Activated CD4-positive, alpha-beta T cell treated with anti-CD3 and anti-CD28 coated beads, Interleukin-2, amount 10 ng/mL, durations not matched to agents 7 days and 5 days (primary cell): ENCODE measurements around the gene RAB34. TPM values are rescaled to one million over a fixed set of nuclear protein-coding genes. Genes with fewer than 3 reads are reported as not detected.
A peak's percentile ranks its signal among the peaks of the same experiment; 100 is the strongest.

Source experiments
- CTCF ChIA-PET: fragments of 350-600 bp; sonication (Branson Sonifier 250); formaldehyde crosslinking; loops from one replicate; lab custom pipeline; 2021; ENCODE audit warnings: antibody characterized with exemption; lab: Charles Lee
- POLR2A ChIA-PET: fragments of 350-600 bp; sonication (Branson Sonifier 250); formaldehyde crosslinking; loops from one replicate; lab custom pipeline; 2021; ENCODE audit warnings: antibody characterized with exemption; lab: Charles Lee
- DNase-seq: peaks from one replicate; pipeline ENCODE4 v3.0.0-alpha.2; 2020
- H3K27ac Mint-ChIP-seq: one replicate; pipeline ENCODE4 v1.8.0; 2021; ENCODE audit warnings: mild to moderate bottlenecking, moderate library complexity, mixed read lengths
- H3K27me3 Mint-ChIP-seq: one replicate; pipeline ENCODE4 v1.8.0; 2021; ENCODE audit warnings: mixed read lengths
- H3K36me3 Mint-ChIP-seq: one replicate; pipeline ENCODE4 v1.8.0; 2021; ENCODE audit warnings: low read depth, mixed read lengths
- H3K4me1 Mint-ChIP-seq: one replicate; pipeline ENCODE4 v1.8.0; 2021; ENCODE audit warnings: mixed read lengths
- H3K4me3 Mint-ChIP-seq: one replicate; pipeline ENCODE4 v1.8.0; 2021; ENCODE audit warnings: mild to moderate bottlenecking, moderate library complexity, mixed read lengths
- H3K9me3 Mint-ChIP-seq: one replicate; pipeline ENCODE4 v1.8.0; 2021; ENCODE audit warnings: mixed read lengths
- total RNA-seq, 2 experiments: library from RNA; stranded (reverse); gene quantifications; one replicate each; pipeline ENCODE4 v1.2.3, GENCODE V29; 2021

RAB34 gene, protein sequence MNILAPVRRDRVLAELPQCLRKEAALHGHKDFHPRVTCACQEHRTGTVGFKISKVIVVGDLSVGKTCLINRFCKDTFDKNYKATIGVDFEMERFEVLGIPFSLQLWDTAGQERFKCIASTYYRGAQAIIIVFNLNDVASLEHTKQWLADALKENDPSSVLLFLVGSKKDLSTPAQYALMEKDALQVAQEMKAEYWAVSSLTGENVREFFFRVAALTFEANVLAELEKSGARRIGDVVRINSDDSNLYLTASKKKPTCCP
- total RNA-seq = 10 to 100 TPM; 11.0 to 11.8 TPM

GRCh38 chr17:28717578-28718332 lies at the start of gene RAB34:
Gene RAB34 (minus strand): TSS chr17:28717868. CDS start chr17:28717266, 602 bp downstream.
- peaks cover 13% of the 10 kb centered on the region for H3K27me3 Mint-ChIP-seq
- H3K4me1 Mint-ChIP-seq = peaks cover 38% of the 10 kb centered on the region
- H3K27ac Mint-ChIP-seq = peak within 1 kb of the TSS; percentile 82
- no peak for DNase-seq
- peak within 1 kb of the TSS; percentile 70 for H3K4me3 Mint-ChIP-seq
- POLR2A ChIA-PET = no interaction called here
- peaks cover 28% of the 10 kb centered on the region for H3K36me3 Mint-ChIP-seq
- CTCF ChIA-PET = interaction anchor here (2.5 to 7.7 kb wide), 2 partner anchors 10 to 32 kb away, joined by 13 to 69 read pairs; partner anchors contain the start of genes NEK8 and TLCD1
- no peaks in the 10 kb centered on the region for H3K9me3 Mint-ChIP-seq

GRCh38 chr17:28765038-28765437 lies 47.4 kb upstream of the RAB34 start:
- Mint-ChIP-seq H3K36me3 (peaks cover 10% of the 10 kb centered on the region), H3K4me1 (peaks cover 8% of the 10 kb centered on the region), H3K27ac (no peak overlapping the region), H3K9me3 (no peaks in the 10 kb centered on the region), H3K4me3 (no peak overlapping the region), H3K27me3 (no peaks in the 10 kb centered on the region)
- POLR2A ChIA-PET = no interaction called here
- CTCF ChIA-PET = interaction anchor here (0.6 to 7.8 kb wide), 11 partner anchors 9 to 229 kb away, joined by 3 to 67 read pairs (median 5); partner anchors contain the start of gene TLCD1
- no peak for DNase-seq

GRCh38 chr17:28763804-28764266 lies 46.2 kb upstream of the RAB34 start:
- Mint-ChIP-seq H3K9me3 (no peaks in the 10 kb centered on the region), H3K27me3 (no peaks in the 10 kb centered on the region), H3K27ac (no peak overlapping the region), H3K4me1 (peaks cover 8% of the 10 kb centered on the region), H3K36me3 (peaks cover 14% of the 10 kb centered on the region), H3K4me3 (no peak overlapping the region)
- ChIA-PET CTCF (interaction anchor here (0.8 to 7.8 kb wide), 25 partner anchors 9 to 230 kb away, joined by 3 to 67 read pairs (median 5); partner anchors contain the start of genes RPL23A, TLCD1 and TRAF4), POLR2A (no interaction called here)
- peak; percentile 86 for DNase-seq

DNA sequence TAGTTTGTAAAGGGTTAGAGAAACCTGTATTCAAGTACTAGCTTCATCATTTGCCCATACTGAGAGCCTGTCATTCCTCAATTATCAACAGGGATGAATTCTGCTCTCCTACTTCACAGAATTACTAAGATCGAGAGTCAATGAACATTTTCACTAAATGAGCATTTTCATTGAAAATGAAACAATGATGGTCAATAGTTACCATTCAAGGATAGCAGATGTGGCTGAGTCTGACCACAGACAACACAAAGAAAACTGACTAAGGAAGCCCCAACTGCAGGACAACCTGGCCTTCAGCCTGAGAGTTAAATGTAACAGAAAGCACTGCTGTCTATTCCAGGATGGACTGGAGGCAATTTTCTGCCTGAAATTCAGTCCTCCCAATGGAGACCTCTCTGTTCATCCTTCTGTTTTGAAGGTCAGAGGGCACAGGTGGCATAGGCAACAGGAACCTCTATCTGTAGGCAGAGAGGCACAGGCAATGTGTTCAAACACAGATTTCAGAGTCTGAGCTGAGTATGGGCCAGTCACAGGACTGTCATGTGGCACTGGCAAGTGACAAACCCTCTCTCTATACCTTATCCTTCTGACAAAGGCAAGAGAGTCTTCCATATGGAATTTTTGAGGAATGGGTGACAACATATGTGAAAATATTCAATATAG lies 45.6 kb upstream of the RAB34 start:
- Mint-ChIP-seq H3K9me3 (no peaks in the 10 kb centered on the region), H3K36me3 (peaks cover 16% of the 10 kb centered on the region), H3K27ac (no peak overlapping the region), H3K4me1 (peaks cover 8% of the 10 kb centered on the region), H3K4me3 (no peak overlapping the region), H3K27me3 (no peaks in the 10 kb centered on the region)
- DNase-seq = no peak
- ChIA-PET POLR2A (no interaction called here), CTCF (interaction anchor here (0.6 to 7.8 kb wide), 22 partner anchors 9 to 201 kb away, joined by 3 to 67 read pairs (median 5); partner anchors contain the start of genes RPL23A and TLCD1)

DNA sequence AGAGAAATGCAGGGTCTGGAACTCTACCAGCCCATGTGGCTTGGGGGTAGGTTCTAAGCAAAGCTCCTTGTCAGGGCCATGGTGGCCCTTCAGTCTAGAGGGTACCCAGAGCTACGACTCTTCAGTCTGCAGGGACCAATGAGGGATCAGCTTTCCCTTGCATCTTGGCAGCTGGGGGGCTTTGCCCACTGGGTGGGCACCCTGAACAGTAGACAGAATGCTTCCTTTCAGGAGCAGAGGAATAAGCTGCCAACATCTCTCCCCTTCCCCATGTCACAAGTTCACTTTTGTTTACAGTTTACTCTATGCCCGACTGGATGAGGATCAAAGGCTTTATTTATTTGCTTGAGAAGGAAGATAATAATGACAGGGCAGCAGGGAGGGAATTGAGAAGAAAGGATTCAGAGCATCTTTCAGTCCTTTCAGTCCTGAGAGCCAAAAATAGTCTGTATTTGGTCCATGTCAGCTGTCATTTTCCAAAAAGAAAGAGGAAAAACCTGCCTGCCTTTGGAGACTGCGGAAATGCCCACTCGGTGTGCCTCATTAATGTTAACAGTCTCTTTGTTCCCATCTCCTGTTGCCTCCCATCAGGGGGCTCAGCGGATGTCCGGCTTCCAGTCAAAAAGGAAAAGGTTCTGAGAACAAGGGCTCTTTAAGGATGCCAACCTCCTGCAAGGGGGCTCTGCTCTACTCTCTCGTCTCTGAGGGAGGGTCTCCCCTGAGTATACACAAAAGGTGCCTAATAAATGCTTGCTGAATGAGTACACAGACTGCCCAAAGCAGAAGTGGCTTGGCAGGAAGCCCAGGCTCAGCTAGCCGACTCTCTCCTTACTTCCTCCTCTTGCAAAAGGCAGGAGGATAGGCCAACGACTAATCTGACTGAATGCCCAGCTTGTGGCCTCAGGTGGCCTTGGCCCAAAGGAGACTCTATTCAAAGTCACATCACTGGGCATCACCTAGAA lies 43.2 kb upstream of the RAB34 start:
- no peak overlapping the region for H3K27ac Mint-ChIP-seq
- H3K4me1 Mint-ChIP-seq = peaks cover 8% of the 10 kb centered on the region
- H3K9me3 Mint-ChIP-seq = no peaks in the 10 kb centered on the region
- ChIA-PET POLR2A (interaction anchor here (0.5 kb wide), 1 partner anchor 52 kb away, joined by 5 read pairs; no protein-coding TSS in a partner anchor), CTCF (interaction anchor here (0.7 to 7.8 kb wide), 5 partner anchors 10 to 34 kb away, joined by 3 to 67 read pairs (median 5); partner anchors contain the start of gene TLCD1)
- no peaks in the 10 kb centered on the region for H3K27me3 Mint-ChIP-seq
- peaks cover 24% of the 10 kb centered on the region for H3K36me3 Mint-ChIP-seq
- no peak overlapping the region for H3K4me3 Mint-ChIP-seq
- DNase-seq = no peak

DNA sequence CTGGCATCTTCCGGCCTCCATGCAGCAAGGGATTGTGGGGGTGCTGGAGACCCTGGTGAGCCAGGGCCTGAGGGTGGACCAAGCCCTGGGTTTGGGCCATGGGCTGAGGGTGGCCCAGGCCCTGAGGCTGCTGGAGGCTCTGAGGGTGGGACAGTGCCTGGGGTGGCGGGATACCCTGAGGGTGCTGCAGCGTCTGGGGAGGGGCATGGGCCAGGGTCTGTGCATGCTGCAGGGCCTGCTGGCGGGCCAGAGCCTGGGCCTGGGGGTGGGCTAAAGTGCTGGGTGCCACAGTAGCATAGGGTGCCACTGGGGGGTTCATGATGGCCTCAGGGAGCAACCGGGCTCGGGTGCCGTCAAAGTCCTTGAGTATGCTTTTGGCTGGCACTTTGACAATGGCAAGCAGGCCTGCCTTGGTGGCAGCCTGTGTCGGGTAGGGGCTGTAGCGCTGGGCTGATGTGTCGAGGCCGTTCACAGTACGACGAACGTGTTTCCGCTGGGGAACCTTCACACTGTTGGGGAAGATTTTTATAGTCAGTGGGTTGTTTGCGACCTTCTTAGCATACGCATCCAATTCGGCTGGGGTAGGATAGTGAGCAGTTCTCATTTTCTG lies 41.7 kb upstream of the RAB34 start:
- Mint-ChIP-seq H3K4me1 (peaks cover 8% of the 10 kb centered on the region), H3K36me3 (peaks cover 24% of the 10 kb centered on the region), H3K9me3 (no peaks in the 10 kb centered on the region)

DNA sequence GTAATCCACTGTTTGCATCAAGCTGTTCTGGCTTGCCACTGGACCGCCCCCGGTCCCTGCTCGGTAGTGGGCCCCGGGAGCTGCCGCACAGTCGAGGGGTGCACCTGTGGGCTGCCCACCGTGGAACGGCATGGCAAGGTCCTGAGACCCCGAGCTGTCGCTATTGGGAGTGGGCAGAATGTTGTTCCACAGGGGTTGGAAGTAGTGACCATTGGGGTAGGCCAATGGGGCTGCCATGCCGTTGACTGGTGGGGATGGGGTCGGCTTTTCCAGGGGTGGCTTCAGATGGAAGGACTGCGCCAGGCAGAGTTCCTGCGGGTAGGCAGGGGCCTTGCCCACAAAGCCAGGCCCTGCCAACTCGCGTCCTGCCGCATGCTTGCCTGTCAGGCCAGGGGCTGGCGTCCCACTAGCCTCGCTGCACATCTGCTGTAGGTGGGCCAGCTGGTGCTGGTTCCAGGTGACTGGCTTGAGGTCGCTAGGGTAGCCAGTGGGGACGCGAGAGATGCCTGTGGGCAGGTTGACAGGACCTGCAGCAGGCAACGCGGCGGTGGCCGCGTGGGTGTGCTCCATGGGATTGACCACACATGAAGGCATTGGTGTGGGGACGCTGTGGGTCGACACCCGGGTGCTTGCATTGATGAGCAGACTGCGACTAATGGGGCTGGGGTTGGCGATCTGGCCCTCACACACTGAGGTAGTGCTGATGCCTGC lies 40.9 kb upstream of the RAB34 start:
- Mint-ChIP-seq H3K27ac (peak overlapping the region; percentile 36), H3K9me3 (no peaks in the 10 kb centered on the region), H3K4me1 (peaks cover 5% of the 10 kb centered on the region), H3K4me3 (no peak overlapping the region), H3K36me3 (peaks cover 21% of the 10 kb centered on the region), H3K27me3 (no peaks in the 10 kb centered on the region)
- CTCF ChIA-PET = interaction anchor here (0.6 kb wide), 1 partner anchor 42 kb away, joined by 3 read pairs; no protein-coding TSS in a partner anchor
- DNase-seq = no peak
- POLR2A ChIA-PET = no interaction called here

More for the DNA sequence above, 41.7 kb upstream of the RAB34 start:
- ChIA-PET POLR2A (no interaction called here), CTCF (interaction anchor here (7.1 to 7.8 kb wide), 2 partner anchors 8 to 32 kb away, joined by 64 to 67 read pairs; partner anchors contain the start of gene TLCD1)
- Mint-ChIP-seq H3K4me3 (no peak overlapping the region), H3K27me3 (no peaks in the 10 kb centered on the region), H3K27ac (no peak overlapping the region)
- no peak for DNase-seq

DNA sequence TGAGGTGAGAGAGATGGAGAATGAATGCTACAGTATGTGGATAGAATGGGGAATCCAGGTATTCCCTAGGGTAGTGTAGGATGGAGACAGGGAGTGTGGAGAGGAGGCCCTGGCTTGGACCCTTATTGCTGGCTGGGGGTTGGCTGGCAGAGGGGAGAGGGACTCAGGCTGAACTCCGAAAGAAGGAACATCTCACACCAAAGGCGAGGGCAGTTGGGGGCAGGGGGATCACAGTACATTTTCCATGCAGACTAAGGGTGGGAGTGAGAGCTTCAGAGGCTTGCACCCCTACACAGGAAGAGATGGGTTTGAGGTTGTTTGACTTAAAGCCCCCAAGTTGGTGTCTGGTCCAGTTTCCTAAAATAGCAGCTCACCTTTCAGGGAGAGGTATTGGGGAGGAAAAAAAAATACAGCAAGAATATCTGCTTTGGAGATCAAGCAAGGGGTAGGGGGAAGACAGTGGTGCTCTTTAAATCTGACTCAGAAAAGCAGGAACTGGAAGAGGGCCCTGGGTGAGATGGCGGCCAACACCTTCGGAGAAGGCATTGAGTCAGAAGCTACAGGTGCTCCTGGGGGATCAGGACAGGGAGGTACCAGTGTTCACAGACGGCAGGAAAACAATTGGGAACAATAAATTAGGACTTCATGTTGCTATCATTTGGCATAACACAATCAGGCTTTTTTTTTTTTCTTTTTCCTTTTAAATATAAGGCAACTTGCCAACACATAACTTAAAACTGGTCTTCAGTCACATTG lies 38.6 kb upstream of the RAB34 start:
- POLR2A ChIA-PET = no interaction called here
- no peak overlapping the region for H3K27ac Mint-ChIP-seq

DNA sequence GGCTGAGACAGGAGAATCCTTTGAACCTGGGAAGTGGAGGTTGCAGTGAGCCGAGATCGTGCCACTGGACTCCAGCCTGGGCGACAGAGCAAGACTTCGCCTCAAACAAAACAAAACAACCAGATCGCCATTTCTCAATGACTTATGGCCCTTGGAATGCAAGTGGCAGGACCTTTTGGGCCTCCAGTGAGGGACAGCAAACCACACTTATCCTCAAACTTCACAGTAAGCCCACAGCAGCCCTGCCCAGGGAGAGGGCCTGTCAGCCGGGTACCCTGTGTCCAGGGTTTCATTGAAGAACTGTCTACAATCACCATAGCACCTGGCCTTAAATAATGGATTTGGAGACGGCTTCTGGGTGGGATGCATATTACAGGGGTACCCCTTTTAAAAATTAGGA lies 37.8 kb upstream of the RAB34 start:
- no peaks in the 10 kb centered on the region for H3K27me3 Mint-ChIP-seq
- ChIA-PET CTCF (interaction anchor here (1.6 to 20.1 kb wide), 2 partner anchors 8 to 25 kb away, joined by 6 to 420 read pairs; partner anchors contain the start of genes NEK8 and TLCD1), POLR2A (no interaction called here)
- no peak overlapping the region for H3K4me3 Mint-ChIP-seq
- no peak for DNase-seq
- no peaks in the 10 kb centered on the region for H3K9me3 Mint-ChIP-seq
- peaks cover 6% of the 10 kb centered on the region for H3K4me1 Mint-ChIP-seq
- peaks cover 16% of the 10 kb centered on the region for H3K36me3 Mint-ChIP-seq
- H3K27ac Mint-ChIP-seq = no peak overlapping the region

More for the DNA sequence above, 38.6 kb upstream of the RAB34 start:
- CTCF ChIA-PET = interaction anchor here (20.1 kb wide), 1 partner anchor 26 kb away, joined by 420 read pairs; the partner anchor contains the start of genes NEK8 and TLCD1
- no peaks in the 10 kb centered on the region for H3K27me3 Mint-ChIP-seq
- no peak for DNase-seq
- no peaks in the 10 kb centered on the region for H3K9me3 Mint-ChIP-seq
- H3K36me3 Mint-ChIP-seq = peaks cover 16% of the 10 kb centered on the region
- H3K4me1 Mint-ChIP-seq = peaks cover 6% of the 10 kb centered on the region
- no peak overlapping the region for H3K4me3 Mint-ChIP-seq
